SK-N-SH treated with all-trans-retinoic acid at 6 μM for 48 hours (cell line): ENCODE measurements around the gene TBXAS1.

Experiments
- ATAC-seq: fragments of 200-7000 bp; cut with Tn5 transposase; 3 replicates; pipeline ENCODE4 v1.9.1; 2020; ENCODE audit warnings: mild to moderate bottlenecking, moderate library complexity
- ARNTL ChIP-seq: fragments of 450-650 bp; formaldehyde crosslinking; IDR thresholded peaks from 2 replicates; pipeline ENCODE4 v1.5.0; 2020; ENCODE audit warnings: low read depth, mild to moderate bottlenecking, moderate library complexity, borderline replicate concordance
- BACH2 ChIP-seq: fragments of 250-450 bp; sonication (Bioruptor Pico); IDR thresholded peaks from 2 replicates; pipeline ENCODE4 v1.9.0; 2021; ENCODE audit warnings: mild to moderate bottlenecking, borderline replicate concordance
- CREB5 ChIP-seq: fragments of 250-450 bp; sonication (Bioruptor Pico); IDR thresholded peaks from 2 replicates; pipeline ENCODE4 v1.5.1; 2020; ENCODE audit warnings: low read depth, mild to moderate bottlenecking, moderate library complexity
- CSDC2 ChIP-seq: fragments of 250-450 bp; sonication (Bioruptor Pico); IDR thresholded peaks from 2 replicates; pipeline ENCODE4 v1.5.0; 2020; ENCODE audit warnings: mild to moderate bottlenecking, moderate library complexity
- CSRNP3 ChIP-seq: fragments of 250-450 bp; sonication (Bioruptor Pico); IDR thresholded peaks from 2 replicates; pipeline ENCODE4 v1.5.1; 2021; ENCODE audit warnings: mild to moderate bottlenecking, moderate library complexity
- ESRRG ChIP-seq: fragments of 250-450 bp; sonication (Bioruptor Pico); IDR thresholded peaks from 2 replicates; pipeline ENCODE4 v1.6.1; 2021; ENCODE audit warnings: mild to moderate bottlenecking
- GLIS3 ChIP-seq: fragments of 250-450 bp; sonication (Bioruptor Pico); IDR thresholded peaks from 2 replicates; pipeline ENCODE4 v1.5.0; 2020; ENCODE audit warnings: mild to moderate bottlenecking, moderate library complexity
- ISL1 ChIP-seq: fragments of 250-450 bp; sonication (Bioruptor Pico); IDR thresholded peaks from 2 replicates; pipeline ENCODE4 v2.1.2; 2022; ENCODE audit warnings: mild to moderate bottlenecking, moderate library complexity
- OSR1 ChIP-seq: fragments of 250-450 bp; sonication (Bioruptor Pico); IDR thresholded peaks from 2 replicates; pipeline ENCODE4 v1.8.0; 2022; ENCODE audit warnings: moderate library complexity, mild to moderate bottlenecking, inconsistent platforms
- PATZ1 ChIP-seq: fragments of 250-450 bp; sonication (Bioruptor Pico); IDR thresholded peaks from 2 replicates; pipeline ENCODE4 v1.8.0; 2020; ENCODE audit warnings: mild to moderate bottlenecking, moderate library complexity, borderline replicate concordance
- RARB ChIP-seq: fragments of 250-450 bp; sonication (Bioruptor Pico); IDR thresholded peaks from 2 replicates; pipeline ENCODE4 v1.8.0; 2021; ENCODE audit warnings: mild to moderate bottlenecking, moderate library complexity
- SNAI2 ChIP-seq: fragments of 250-450 bp; sonication (Bioruptor Pico); IDR thresholded peaks from 2 replicates; pipeline ENCODE4 v1.5.0; 2020; ENCODE audit warnings: mild to moderate bottlenecking, moderate library complexity
- TCF4 ChIP-seq: fragments of 250-450 bp; sonication (Bioruptor Pico); IDR thresholded peaks from 2 replicates; pipeline ENCODE4 v1.8.0; 2021; ENCODE audit warnings: mild to moderate bottlenecking, moderate library complexity, borderline replicate concordance
- TOX ChIP-seq: fragments of 250-450 bp; sonication (Bioruptor Pico); IDR thresholded peaks from 2 replicates; pipeline ENCODE4 v1.8.0; 2021; ENCODE audit warnings: mild to moderate bottlenecking, moderate library complexity, borderline replicate concordance
- TSHZ2 ChIP-seq: fragments of 250-450 bp; sonication (Bioruptor Pico); IDR thresholded peaks from 2 replicates; pipeline ENCODE4 v1.5.0; 2020; ENCODE audit warnings: mild to moderate bottlenecking, moderate library complexity
- ZC3H10 ChIP-seq: fragments of 250-450 bp; sonication (Bioruptor Pico); IDR thresholded peaks from 2 replicates; pipeline ENCODE4 v1.5.1; 2021; ENCODE audit warnings: mild to moderate bottlenecking, moderate library complexity
- ZFP3 ChIP-seq: fragments of 250-450 bp; sonication (Bioruptor Pico); IDR thresholded peaks from 2 replicates; pipeline ENCODE4 v1.5.0; 2020; ENCODE audit warnings: mild to moderate bottlenecking, moderate library complexity
- ZFP30 ChIP-seq: fragments of 450-650 bp; formaldehyde crosslinking; IDR thresholded peaks from 2 replicates; pipeline ENCODE4 v1.5.0; 2022; ENCODE audit warnings: mild to moderate bottlenecking, moderate library complexity
- ZNF565 ChIP-seq: fragments of 450-650 bp; formaldehyde crosslinking; conservative IDR thresholded peaks from 2 replicates; pipeline ENCODE4 v1.5.0; 2020; ENCODE audit warnings: low read depth, mild to moderate bottlenecking, moderate library complexity
- ZNF70 ChIP-seq: fragments of 450-650 bp; formaldehyde crosslinking; IDR thresholded peaks from 2 replicates; pipeline ENCODE4 v1.5.0; 2020; ENCODE audit warnings: mild to moderate bottlenecking, moderate library complexity
- ZNF8 ChIP-seq: fragments of 450-650 bp; formaldehyde crosslinking; IDR thresholded peaks from 2 replicates; pipeline ENCODE4 v1.5.0; 2020; ENCODE audit warnings: mild to moderate bottlenecking, moderate library complexity

TBXAS1 gene

GRCh38 chr7:140018125-140019043, 189.3 kb downstream of the TBXAS1 start:
- TF ChIP-seq ZFP3 (no peak), ESRRG (CRISPR knock-in tag) (no peak)
- no peak for ATAC-seq

GRCh38 chr7:140019172-140019571, 190.1 kb downstream of the TBXAS1 start:
- no peak; the same call in 2 of the 3 replicates for ATAC-seq
- no peak for TF ChIP-seq PATZ1 (CRISPR knock-in tag)
- TF ChIP-seq OSR1 (CRISPR knock-in tag): no peak
- TF ChIP-seq ZNF565 (CRISPR knock-in tag): no peak
- TF ChIP-seq CSRNP3: no peak

- TF ChIP-seq ZFP30 (CRISPR knock-in tag) (no peak), ESRRG (CRISPR knock-in tag) (no peak)
- ATAC-seq: no peak; the same call in 1 of the 3 replicates
Measured at GRCh38 chr7:140019606-140020005, 190.5 kb downstream of the TBXAS1 start.

- TF ChIP-seq ZFP3 (no peak), GLIS3 (CRISPR knock-in tag) (no peak), CSDC2 (CRISPR knock-in tag) (no peak), ARNTL (CRISPR knock-in tag) (no peak), ZFP30 (CRISPR knock-in tag) (no peak), TCF4 (CRISPR knock-in tag) (no peak), CREB5 (CRISPR knock-in tag) (no peak), CSRNP3 (no peak), TOX (no peak), RARB (CRISPR knock-in tag) (no peak), ZNF70 (CRISPR knock-in tag) (no peak), ZC3H10 (no peak), ZNF565 (CRISPR knock-in tag) (no peak), ZNF8 (no peak), OSR1 (CRISPR knock-in tag) (no peak), ISL1 (CRISPR knock-in tag) (no peak), BACH2 (CRISPR knock-in tag) (no peak), SNAI2 (CRISPR knock-in tag) (no peak), TSHZ2 (no peak)
- no peak for ATAC-seq
Measured at GRCh38 chr7:140021603-140022002, 192.5 kb downstream of the TBXAS1 start.
